COLO668 (cell line): ENCODE measurements around the gene DDX42.

Source experiments
- DNase-seq: peaks from one replicate; lab custom pipeline; 2025; ENCODE audit not compliant: unreplicated experiment; lab: John Stamatoyannopoulos, UW

DDX42 gene

GRCh38 chr17:63774141-63774968 is at the start of gene DDX42:
DDX42 (plus strand) TSS chr17:63774170; CDS start chr17:63787050, 12,880 bp downstream.
- peak; percentile 57 for DNase-seq

GRCh38 chr17:63735691-63736090 is 38.3 kb upstream of the DDX42 start:
- DNase-seq: no peak

- no peak for DNase-seq
These were observed 33.4 kb upstream of the DDX42 start for GRCh38 chr17:63740464-63741142.

- DNase-seq: no peak
These were observed 32.9 kb upstream of the DDX42 start for GRCh38 chr17:63741143-63741407.

- DNase-seq: peak; percentile 97
These were observed 32.4 kb upstream of the DDX42 start, which contains the start of gene STRADA for GRCh38 chr17:63741408-63742173. STRADA (minus strand) TSS chr17:63741799; CDS start chr17:63728369, 13,430 bp downstream.

- no peak for DNase-seq
These were observed 22.2 kb upstream of the DDX42 start for GRCh38 chr17:63751806-63752205.

- no peak for DNase-seq
These were observed 21.3 kb upstream of the DDX42 start for GRCh38 chr17:63752707-63753106.

- DNase-seq: no peak
These were observed 20.8 kb upstream of the DDX42 start for GRCh38 chr17:63753215-63753614.

GRCh38 chr17:63754046-63754445 is 19.9 kb upstream of the DDX42 start:
- DNase-seq: no peak

- DNase-seq: no peak
These were observed 15.5 kb upstream of the DDX42 start for GRCh38 chr17:63758428-63758827.

GRCh38 chr17:63760771-63761539 is 13.0 kb upstream of the DDX42 start:
- DNase-seq: no peak

GRCh38 chr17:63762161-63763078 is 11.6 kb upstream of the DDX42 start:
- no peak for DNase-seq

GRCh38 chr17:63764716-63765115 is 9.3 kb upstream of the DDX42 start:
- DNase-seq: no peak

- no peak for DNase-seq
These were observed 7.2 kb upstream of the DDX42 start for GRCh38 chr17:63766754-63767153.

- DNase-seq: no peak
These were observed 5.5 kb upstream of the DDX42 start for GRCh38 chr17:63768433-63768832.

GRCh38 chr17:63772801-63773271 is 1.1 kb upstream of the DDX42 start:
- DNase-seq: no peak

- peak; percentile 96 for DNase-seq
These were observed 464 bp upstream of the DDX42 start, which contains the start of gene CCDC47 for GRCh38 chr17:63773272-63774140. CCDC47 (minus strand) TSS chr17:63773597; CDS start chr17:63766175, 7,422 bp downstream.

- no peak for DNase-seq
These were observed 947 bp downstream of the DDX42 start for GRCh38 chr17:63774969-63775265.

- DNase-seq: no peak
These were observed 1.4 kb downstream of the DDX42 start for GRCh38 chr17:63775420-63775819.
